ENCODE measurements around the gene SPATA20.

Gene SPATA20

DNA sequence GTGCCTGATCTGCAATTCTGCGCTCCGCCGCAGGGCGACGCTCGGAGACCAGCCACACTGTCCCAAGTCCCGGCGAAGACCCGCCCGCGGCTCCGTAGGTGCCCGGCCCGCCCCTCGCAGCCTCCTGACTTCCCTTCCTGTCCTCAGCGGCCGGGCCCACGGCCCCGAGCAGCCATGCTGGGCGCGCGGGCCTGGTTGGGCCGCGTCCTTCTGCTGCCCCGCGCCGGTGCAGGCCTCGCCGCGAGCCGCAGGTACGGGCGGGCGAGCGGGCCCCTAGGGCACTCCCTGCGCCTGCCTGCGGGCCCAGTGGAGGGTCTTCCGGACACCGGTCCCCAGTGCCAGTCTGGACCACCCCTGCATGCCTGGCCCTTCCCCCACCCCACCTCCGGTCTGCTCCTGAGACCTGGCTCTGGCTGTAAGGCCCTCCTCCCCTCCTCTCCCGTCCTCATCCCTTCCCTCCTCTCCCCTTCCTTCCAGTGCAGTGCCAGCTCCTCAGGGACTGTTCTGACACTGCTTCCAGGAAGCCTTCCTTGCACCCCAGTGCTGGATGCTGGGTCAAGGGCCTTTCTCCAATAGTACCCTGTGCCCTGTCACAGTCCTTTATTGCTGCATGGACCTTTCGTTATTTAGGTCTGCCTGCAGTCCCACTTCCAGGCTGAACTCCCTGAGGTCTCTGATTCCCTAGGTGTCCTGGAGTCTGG, at the start of gene SPATA20:
Gene SPATA20, plus strand, starts transcription at position 140 of the 701 bp plus-strand sequence. Its CDS starts 35 bp downstream, at position 175.
- peak; percentile 91 for DNase-seq (ENCODE audit: low spot score)

GRCh38 chr17:50498021-50498874, 48.7 kb upstream of the SPATA20 start:
- no peak for DNase-seq (ENCODE audit: low spot score)

DNA sequence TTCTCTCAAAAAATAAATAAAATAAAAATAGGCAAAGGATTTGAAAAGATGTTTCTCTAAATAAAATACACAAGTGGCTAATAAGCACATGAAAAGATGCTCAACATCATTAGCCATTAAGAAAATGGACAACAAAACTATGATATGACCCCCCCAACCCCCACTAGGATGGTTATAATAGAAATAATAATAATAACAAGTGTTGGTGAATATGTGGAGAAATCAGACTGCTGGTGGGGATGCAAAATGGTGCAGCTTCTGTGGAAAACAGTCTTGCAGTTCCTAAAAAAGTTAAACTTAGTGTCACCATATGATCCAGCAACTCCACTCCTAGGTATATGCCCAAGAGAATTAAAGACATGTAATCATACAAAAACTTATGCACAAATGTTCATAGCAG, 47.7 kb upstream of the SPATA20 start:
- no peak for DNase-seq (ENCODE audit: low spot score)

- DNase-seq (ENCODE audit: low spot score): no peak
Observed at GRCh38 chr17:50499721-50500120, 47.3 kb upstream of the SPATA20 start.

- DNase-seq (ENCODE audit: low spot score): peak; percentile 22
Observed at GRCh38 chr17:50501054-50501453, 45.9 kb upstream of the SPATA20 start.

DNA sequence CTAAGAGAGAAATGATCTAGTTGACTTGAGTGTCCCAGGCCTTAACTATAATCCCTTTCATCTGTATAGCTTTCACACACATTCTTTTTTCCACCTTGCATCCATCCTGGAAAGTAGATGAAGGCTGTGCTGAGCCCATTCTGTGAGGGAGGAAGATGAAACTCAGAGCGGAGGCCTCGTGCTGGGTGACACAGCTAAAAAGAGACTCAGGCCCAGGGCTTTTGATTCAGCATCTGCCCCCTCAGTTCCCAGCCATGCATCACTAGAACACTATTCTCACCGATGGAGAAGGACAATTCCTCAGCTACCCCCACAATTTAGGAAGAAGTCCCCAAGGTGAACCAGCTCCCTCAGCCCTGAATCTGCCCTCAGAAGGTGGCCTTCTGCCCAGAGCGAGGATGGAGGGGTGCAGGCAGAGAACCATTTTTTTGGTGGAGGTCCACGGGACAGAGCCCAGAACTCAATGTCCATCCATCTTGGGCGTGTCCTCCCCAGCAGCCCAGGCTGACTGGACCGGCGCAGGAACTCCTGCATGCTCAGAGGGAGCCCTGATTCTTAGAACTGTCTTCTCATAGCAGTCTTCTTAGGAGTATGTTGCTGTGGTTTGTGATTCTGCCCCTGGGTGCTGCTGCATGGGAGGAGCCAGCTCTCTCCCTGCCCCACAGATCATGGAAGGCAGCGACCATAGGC, 44.5 kb upstream of the SPATA20 start:
- DNase-seq (ENCODE audit: low spot score): no peak

- DNase-seq (ENCODE audit: low spot score): no peak
Observed at GRCh38 chr17:50505591-50506130, 41.3 kb upstream of the SPATA20 start.

DNA sequence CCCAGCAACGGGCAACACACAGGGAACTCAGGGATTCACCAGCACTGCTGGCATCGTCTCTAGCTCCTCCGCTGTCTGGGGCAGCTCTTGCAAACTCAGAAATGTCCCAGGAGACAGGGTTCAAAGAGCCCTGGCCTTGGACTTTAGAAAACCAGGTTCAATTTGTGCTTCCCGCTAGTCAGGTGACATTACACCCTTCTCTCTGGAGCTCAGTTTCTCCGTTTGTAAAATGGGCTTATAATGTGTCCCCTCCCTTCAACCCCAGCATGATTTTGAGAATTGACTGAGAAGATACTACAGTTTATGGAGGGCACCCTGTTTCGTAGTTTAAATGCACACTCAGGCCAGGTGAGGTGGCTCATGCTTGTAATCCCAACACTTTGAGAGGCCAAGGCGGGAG, 40.7 kb upstream of the SPATA20 start:
- no peak for DNase-seq (ENCODE audit: low spot score)

DNA sequence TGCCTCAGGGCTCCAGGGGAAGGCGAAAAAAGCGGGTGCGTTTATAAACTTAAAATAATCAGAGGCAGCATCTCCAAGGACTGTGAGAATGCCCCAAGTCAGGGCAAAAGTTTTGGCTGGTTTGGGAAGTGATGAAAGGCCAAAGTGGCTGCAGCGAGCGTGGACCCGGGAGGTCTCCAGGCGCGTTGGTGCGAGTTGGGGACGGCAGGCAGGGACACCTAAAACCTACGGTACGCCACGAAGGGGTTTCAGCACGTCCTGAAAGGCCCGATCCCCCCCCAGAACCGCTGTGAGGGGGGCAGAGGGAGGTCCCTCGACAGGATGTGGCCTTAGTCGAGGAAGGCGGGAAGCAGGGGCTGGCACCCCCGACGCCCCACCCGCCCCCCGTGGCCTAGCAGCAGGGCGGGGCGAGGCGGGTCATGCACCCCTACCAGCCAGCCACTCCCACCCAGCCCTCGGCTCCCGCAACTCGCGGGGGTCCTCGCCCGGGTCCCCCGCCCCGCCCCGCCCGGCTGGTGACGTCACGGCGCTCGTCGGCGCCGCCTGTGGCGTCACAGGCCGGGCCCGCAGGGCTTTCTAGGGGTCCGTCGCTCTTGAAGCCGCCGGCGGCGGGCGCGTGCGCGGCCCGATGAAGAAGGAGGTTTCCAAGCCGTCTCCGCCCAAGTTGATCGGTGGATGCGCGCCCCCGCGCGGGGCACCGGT, 39.0 kb upstream of the SPATA20 start, which contains the start of gene MYCBPAP:
Gene MYCBPAP, plus strand, starts transcription at position 569 of the 702 bp plus-strand sequence. CDS start 236 bp downstream, outside the sequence.
- peak; percentile 82 for DNase-seq (ENCODE audit: low spot score)

DNA sequence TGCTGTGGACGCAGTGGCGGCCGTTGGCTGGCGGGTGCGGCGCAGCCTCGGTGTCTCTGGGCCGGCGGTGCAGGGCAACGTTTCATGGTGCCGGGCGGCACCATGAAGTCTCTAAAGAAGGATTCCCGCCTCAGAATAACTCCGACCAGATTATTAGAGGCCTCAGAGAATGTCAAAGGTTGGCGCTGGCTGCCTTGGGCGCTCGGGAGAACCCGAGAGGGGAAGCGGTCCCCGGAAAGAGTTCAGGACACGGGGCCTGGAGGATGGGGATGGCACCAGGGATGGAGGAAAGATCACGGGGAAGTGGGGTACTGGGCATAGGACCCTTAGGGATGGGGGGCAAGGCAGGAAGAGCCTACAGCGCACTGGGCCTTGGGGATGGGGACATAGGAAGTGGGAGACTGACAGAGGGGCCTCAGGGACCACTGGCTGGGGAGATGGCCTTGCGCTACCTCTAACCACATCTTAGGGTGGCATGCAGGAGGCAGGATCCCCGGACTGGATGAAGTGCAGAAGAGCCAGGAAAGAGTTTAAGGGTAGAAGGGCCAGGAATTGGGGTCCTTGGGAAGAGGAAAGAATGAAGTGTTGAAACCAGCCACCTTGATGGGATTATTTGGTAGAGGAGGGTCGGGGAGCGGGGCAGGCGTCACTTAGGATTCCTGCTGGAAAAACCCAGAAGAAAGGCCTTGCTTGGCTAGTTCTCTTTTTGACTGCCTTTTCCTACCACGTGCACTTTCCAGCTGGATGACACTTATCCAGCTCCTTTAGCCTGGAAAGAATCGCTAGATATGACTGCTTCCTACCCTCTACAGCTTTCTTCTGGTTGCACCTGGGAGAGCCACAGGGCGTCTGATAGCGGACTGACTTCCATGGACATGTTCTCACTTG, 38.2 kb upstream of the SPATA20 start:
- DNase-seq (ENCODE audit: low spot score): no peak

GRCh38 chr17:50511058-50511457, 35.9 kb upstream of the SPATA20 start:
- DNase-seq (ENCODE audit: low spot score): peak; percentile 89

DNA sequence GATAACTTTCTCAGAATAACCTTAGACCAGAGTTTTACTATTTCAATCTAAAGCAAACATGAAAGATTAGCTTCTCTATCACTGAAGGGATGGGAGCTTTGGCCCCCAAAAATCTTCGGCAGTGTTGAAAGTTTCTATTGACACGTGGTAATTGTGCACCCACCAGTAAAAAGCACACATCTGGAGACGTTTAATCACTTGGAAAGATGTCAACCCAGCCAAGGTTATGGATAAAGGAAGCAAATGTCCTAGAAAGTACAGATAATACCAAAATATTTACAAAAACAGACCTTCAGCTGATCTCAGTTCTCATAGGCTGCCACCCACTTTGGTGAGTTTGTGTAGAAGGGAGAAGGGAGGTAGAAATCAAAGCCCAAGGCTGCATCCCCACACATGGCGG, 33.5 kb upstream of the SPATA20 start:
- no peak for DNase-seq (ENCODE audit: low spot score)

DNA sequence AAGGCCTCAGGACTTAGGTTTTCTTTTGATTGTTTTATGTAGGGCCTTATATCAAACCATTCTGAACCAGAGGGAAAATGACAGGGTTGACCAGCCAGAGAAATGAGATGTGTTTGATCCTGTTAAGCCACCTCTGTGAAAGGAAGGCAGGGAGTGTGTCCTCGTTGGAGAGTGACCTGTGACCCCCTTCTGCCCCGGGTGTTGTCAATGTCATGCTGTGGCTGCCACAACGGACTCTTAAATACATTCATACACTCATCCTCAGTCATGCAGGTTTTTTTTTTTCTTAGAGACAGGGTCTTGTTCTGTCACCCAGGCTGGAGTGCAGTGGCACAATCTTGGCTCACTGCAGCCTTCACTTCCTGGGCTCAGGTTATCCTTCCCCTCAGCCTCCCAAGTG, 32.6 kb upstream of the SPATA20 start:
- no peak for DNase-seq (ENCODE audit: low spot score)

GRCh38 chr17:50514936-50515702, 31.9 kb upstream of the SPATA20 start:
- DNase-seq (ENCODE audit: low spot score): no peak

DNA sequence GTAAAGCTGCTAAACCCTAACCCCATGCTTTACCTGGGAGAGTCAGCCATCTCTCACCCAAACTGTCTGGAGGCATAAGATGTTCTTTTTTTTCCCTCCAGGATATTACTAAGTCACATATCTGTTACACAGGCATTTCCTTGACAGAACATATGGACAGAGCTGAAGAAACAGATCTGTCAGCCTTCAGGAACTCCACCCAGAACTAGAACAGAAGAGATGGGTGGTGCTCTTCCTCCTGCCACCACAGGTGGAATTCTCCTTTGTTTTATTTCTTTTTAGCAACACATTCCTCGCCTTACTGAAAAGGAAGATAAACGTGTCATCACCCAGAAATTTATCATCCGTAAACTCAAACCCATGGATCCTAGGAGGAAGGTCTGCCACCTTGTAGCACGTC, 30.0 kb upstream of the SPATA20 start:
- no peak for DNase-seq (ENCODE audit: low spot score)

DNA sequence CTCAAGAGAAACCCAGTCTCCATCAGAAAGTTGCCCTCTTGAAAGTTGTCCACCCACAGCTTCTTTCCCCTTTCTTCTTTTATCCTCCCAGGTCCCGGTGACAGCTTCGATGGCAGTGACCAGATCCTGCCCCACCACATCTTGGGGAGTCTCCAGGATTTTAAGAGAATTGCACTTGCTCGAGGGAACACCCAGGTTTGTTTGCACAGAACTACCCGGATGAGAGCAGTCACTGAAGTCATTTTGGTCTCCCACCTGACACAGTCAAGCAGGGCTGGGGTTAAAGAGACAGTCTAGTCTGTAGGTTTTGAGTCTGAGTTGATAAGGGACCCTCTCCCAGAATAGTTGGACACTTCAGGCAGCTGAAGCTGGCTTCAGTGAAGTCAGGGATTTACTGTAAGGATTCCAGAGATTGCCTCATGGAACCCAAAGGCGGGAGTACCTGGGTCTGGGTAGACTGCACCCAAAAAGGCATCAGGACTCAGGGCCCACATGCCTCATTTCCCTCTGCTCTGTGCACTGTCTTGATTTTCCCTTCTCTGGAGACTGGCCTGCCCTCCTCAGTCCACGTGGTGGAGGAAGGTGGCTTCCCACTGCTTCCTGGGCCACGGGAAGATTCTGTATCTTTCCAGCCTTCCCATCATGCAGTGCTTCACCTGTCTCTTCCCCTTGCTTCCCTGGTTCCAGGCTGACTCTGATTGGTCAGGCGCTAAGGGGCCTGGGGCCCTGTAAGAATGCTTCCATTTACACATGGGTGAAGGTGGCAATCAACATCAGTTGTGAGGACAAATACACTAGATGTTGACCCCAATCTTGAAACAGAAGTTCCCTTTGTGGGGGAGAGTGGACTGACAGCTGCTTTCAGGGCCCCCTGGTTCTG, 29.2 kb upstream of the SPATA20 start:
- DNase-seq (ENCODE audit: low spot score): no peak

DNA sequence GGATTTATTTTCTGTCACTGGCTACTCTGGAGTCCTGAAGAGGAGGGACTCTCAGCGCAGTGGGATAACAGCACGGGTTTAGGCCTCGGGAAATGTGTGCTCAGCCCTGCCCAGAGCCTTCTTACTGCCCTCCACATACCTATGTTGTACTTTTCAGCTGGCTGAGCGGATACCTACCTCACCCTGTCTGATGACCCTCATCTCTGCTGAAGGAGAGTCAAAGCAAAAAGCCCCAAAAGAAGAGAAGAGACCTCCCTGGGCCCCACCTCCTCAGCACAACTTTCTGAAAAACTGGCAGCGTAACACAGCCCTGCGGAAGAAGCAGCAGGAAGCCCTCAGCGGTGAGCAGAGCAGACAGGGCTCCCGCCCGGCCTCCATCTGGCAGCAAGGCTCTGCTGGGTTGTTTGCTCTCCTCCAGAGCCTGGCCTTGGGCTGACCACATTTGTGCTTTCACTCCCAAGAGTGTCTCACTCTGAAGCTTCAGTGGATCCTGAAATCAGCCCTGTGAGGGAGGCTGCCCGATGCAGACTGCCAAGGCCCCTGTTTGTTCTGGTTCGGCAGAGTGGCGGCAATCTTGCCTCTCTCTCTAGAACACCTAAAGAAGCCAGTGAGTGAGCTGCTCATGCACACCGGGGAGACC, 28.5 kb upstream of the SPATA20 start:
- no peak for DNase-seq (ENCODE audit: low spot score)

DNA sequence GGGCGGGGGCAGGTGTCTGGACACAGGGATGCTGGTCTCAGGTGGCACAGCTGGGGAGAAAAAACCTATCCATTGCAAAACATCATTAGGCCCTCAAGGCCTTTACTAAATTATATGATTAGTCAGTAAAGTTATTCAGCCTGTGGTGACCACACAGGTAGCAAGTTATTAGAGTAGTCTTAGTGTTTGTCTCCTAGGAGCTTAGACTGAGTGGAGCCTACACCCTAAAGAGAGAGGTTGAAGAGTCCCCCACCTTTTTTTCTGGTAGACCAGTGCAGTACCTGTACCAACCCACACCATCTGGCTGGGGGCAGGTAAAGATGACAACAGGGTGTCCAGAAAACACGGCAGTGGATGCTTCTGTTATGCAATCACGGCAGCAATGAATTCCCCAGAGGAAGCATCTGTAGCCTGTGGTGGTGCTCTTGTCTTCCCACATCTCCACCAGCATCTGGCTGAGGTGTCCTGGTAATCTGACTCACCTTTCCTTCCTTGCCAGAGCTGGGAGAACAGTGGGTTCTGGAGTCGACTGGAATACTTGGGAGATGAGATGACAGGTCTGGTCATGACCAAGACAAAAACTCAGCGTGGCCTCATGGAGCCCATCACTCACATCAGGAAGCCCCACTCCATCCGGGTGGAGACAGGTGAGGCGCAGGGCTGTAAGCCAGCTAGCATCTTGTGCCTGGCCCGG, 27.7 kb upstream of the SPATA20 start:
- DNase-seq (ENCODE audit: low spot score): no peak

Data from activated CD4-positive, alpha-beta T cell treated with anti-CD3 and anti-CD28 coated beads, Interleukin-2, Interleukin-4, amounts not matched to agents 100 ng/mL and 50 ng/mL, durations not matched to agents 16 hours and 8 hours (primary cell).